Mucosa of stomach (tissue), 1 donor: ENCODE data around the gene CISTR.

ENCODE experiments used
- H3K27me3 ChIP-seq: one replicate; pipeline ENCODE4 v1.7.0; 2013; ENCODE audit warnings: mild to moderate bottlenecking, low read length; ENCODE audit not compliant: control insufficient read depth, insufficient read depth
- H3K36me3 ChIP-seq: one replicate; pipeline ENCODE4 v1.7.0; 2013; ENCODE audit warnings: low read length; ENCODE audit not compliant: control insufficient read depth, insufficient read depth
- H3K4me1 ChIP-seq: one replicate; pipeline ENCODE4 v1.7.0; 2013; ENCODE audit warnings: mild to moderate bottlenecking, low read length; ENCODE audit not compliant: control insufficient read depth, insufficient read depth
- H3K4me3 ChIP-seq: one replicate; pipeline ENCODE4 v1.7.0; 2013; ENCODE audit warnings: low read length
- H3K9ac ChIP-seq: one replicate; pipeline ENCODE4 v1.7.0; 2013; ENCODE audit warnings: mild to moderate bottlenecking, low read length, moderate library complexity
- H3K9me3 ChIP-seq: one replicate; pipeline ENCODE4 v1.7.0; 2013; ENCODE audit warnings: mild to moderate bottlenecking, low read length, moderate library complexity; ENCODE audit not compliant: control insufficient read depth
- donor health status: Pancreatic carcinoma.

The CISTR gene

DNA sequence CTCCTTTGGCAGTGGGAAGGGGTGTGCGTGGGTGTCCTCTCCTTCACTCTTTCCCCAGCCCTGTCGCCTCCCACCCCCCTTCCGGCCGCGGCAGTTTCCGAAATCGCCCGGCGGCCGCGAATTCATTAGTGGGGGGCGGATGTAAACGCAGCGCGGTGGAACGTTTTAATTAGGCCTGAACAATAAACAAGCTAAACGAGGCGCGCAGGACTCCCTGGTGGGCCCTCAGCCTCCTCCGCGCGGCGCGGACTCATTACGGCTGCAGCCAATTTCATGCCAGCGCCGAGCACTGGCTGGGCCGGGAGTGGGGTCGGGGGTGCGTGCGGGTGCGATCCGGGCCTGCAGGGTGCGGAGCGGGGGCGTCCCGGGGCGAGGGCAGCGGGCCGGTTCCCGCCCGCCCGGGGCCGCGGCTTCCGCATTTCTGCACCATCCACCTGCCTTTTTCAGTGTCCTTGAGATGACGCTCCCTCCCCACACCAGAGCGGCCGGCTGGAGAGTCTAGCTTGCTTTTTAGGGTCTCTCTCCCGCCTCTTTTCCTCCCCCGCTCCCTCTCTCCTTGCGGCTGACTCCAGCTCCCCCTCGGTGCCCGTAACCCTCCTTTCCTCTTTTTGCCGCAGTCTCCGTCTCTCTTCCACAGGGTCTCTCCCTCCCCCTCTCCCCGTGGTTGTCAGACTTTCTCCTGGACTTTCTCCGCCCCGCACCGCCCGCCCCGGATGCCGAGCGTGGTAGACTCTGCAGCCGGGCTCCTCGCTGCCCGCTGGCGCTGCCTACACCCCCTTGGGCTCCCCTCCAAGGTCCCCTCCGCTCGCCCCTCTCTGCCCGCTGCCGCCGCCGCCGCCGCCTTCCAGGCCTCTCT lies at the start of gene CISTR:
Gene CISTR, minus strand, starts transcription at position 644 of the 856 bp plus-strand sequence.
- no peaks in the 10 kb centered on the region for H3K9me3 ChIP-seq
- no peak within 1 kb of the TSS for H3K4me3 ChIP-seq
- no peaks in the 10 kb centered on the region for H3K36me3 ChIP-seq
- H3K4me1 ChIP-seq: no peaks in the 10 kb centered on the region
- H3K9ac ChIP-seq: no peak within 1 kb of the TSS
- H3K27me3 ChIP-seq: peaks cover 99% of the 10 kb centered on the region

DNA sequence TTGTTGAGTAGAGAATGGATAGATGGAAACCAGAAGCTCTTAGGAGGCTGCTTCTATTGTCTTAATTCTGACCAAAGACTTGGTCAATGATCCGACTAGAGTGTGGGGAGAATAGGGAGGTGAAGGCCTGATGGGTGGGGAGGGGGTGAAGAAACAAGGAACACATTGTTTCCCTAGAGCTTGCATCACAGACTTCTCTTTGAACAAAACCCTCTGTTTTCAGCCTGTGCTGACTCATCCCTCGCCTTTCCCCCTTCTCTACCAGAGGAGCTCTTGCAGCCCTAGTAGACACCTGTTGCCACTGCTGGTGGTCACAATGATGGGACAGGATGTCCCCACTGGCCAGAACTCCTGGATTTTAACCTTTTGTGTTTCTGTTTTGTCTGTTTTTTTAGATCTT lies 46.8 kb upstream of the CISTR start:
- H3K9me3 ChIP-seq: no peaks in the 10 kb centered on the region
- H3K27me3 ChIP-seq: peaks cover 64% of the 10 kb centered on the region
- no peaks in the 10 kb centered on the region for H3K4me1 ChIP-seq
- H3K36me3 ChIP-seq: no peaks in the 10 kb centered on the region
- no peak overlapping the region for H3K9ac ChIP-seq
- H3K4me3 ChIP-seq: no peak overlapping the region

- H3K36me3 ChIP-seq: no peaks in the 10 kb centered on the region
- no peaks in the 10 kb centered on the region for H3K4me1 ChIP-seq
- H3K9ac ChIP-seq: no peak overlapping the region
- no peak overlapping the region for H3K4me3 ChIP-seq
- H3K27me3 ChIP-seq: peaks cover 62% of the 10 kb centered on the region
- H3K9me3 ChIP-seq: no peaks in the 10 kb centered on the region
Measured at GRCh38 chr12:53795927-53796326, 44.1 kb upstream of the CISTR start.

DNA sequence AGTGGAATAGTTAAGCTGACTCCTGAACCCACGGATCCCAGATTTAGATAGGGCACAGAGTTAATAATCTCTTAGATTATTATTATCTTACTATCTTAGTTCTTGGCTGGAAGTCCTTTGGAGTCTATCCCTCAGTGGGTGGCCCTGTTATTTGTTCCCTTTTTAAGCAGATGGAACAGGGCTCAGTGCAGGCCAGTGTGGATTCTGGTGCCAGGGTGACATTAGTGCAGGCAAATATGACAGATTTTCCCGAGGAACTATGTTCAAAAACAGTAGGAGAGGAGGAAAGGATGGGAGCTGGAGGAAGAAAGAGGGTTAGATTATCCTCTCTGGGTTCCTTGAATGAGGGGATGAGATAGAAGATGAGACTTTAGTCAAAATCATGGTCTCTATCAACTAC lies 41.4 kb upstream of the CISTR start:
- Histone ChIP-seq H3K27me3 (peaks cover 59% of the 10 kb centered on the region), H3K9ac (no peak overlapping the region), H3K4me1 (no peaks in the 10 kb centered on the region), H3K36me3 (no peaks in the 10 kb centered on the region), H3K9me3 (no peaks in the 10 kb centered on the region), H3K4me3 (no peak overlapping the region)

DNA sequence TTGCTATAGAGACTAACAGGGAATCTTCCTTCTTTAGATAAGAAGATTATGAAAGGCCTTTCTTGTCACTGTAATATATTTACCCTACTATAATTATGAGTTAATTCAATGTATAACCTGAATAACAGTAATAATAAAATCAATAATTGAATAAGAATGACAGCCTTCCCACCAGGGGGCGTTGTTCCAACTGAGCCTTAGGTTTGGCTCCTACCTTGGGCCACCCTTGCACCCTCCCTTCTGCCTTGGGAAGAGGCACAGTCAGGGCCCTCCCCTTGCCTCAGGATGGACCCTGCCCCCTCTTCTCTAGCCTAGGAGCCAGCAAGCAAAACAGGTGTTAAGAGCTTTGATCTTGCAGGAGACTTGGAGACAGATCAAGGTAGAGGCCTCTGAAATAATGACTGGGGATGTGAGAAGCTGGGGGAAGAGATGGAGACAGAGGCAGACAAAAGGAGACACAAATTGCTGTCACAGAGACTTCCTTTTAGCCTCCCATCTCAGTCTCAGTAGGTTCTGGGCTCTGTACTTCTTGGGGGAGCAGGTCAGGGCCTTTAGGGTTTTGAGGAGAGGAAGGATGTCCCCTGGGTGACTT lies 40.1 kb upstream of the CISTR start:
- Histone ChIP-seq H3K9me3 (no peaks in the 10 kb centered on the region), H3K9ac (no peak overlapping the region), H3K36me3 (no peaks in the 10 kb centered on the region), H3K4me3 (no peak overlapping the region), H3K27me3 (peaks cover 58% of the 10 kb centered on the region), H3K4me1 (no peaks in the 10 kb centered on the region)

DNA sequence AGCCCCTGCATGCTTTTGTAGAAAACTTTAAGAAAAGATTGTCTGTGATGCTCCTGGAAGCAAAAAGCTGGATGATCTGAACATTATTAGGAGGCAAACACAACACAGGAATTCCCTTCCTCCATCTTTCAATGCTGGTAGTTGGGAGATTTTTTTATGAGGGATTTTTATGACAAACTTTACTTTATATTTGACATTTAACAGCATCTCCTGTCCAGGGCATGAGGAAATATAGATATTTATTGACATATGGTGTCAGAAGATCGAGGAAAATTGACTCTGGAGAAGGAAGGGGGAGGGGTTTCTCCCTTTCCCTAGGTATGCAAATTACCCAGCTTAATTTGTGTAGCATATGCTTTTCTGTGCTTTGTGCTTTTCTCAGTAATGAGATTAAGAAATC lies 37.8 kb upstream of the CISTR start:
- H3K4me1 ChIP-seq: no peaks in the 10 kb centered on the region
- H3K9ac ChIP-seq: no peak overlapping the region
- peaks cover 51% of the 10 kb centered on the region for H3K27me3 ChIP-seq
- no peak overlapping the region for H3K4me3 ChIP-seq
- no peaks in the 10 kb centered on the region for H3K9me3 ChIP-seq
- no peaks in the 10 kb centered on the region for H3K36me3 ChIP-seq

- Histone ChIP-seq H3K9me3 (no peaks in the 10 kb centered on the region), H3K36me3 (no peaks in the 10 kb centered on the region), H3K4me3 (no peak overlapping the region), H3K9ac (no peak overlapping the region), H3K4me1 (no peaks in the 10 kb centered on the region), H3K27me3 (peaks cover 51% of the 10 kb centered on the region)
Measured at GRCh38 chr12:53788892-53789291, 37.1 kb upstream of the CISTR start.

DNA sequence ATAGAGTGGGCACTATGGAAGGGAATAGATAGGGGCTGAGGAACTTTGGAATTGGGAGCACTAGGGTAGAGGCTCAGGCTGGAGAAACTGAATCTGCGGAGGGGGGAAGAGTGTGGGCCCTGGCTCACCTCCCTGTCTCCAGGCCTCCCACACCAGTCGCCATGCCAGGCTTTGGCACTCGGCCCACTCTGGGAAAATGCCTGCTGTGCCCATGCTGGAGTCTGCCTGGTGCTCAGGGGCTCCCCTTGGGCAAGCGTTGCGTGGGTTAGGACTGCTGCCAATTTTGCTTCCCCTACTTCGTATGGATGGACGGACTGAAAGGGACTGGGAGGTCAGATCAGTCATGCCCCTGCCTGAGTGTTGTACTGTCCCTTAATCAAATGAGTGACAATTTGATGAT lies 34.6 kb upstream of the CISTR start:
- H3K4me3 ChIP-seq: no peak overlapping the region
- H3K36me3 ChIP-seq: no peaks in the 10 kb centered on the region
- no peaks in the 10 kb centered on the region for H3K9me3 ChIP-seq
- no peak overlapping the region for H3K9ac ChIP-seq
- no peaks in the 10 kb centered on the region for H3K4me1 ChIP-seq
- peaks cover 54% of the 10 kb centered on the region for H3K27me3 ChIP-seq

DNA sequence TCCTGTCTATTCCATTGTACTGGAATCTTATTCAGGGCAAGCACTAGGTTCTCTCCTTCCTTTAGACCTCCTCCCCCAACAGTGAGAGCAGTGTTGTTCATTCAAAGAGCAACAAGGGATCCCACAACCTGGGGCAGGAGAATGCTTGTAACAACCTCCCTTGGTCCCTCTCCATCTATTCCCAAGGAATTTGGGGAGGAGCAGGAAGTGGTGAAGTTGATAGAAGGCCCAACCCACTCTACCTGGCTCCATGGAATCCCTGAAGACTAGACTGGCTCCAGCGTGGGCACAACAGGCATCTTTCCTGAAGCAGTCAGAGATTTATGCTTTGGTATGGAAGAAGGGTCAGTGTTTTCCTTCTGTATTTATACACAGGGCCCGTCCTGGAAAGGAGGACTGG lies 33.4 kb upstream of the CISTR start:
- Histone ChIP-seq H3K4me3 (no peak overlapping the region), H3K9ac (no peak overlapping the region), H3K9me3 (no peaks in the 10 kb centered on the region), H3K27me3 (peaks cover 65% of the 10 kb centered on the region), H3K4me1 (no peaks in the 10 kb centered on the region), H3K36me3 (no peaks in the 10 kb centered on the region)

- no peak overlapping the region for H3K9ac ChIP-seq
- no peaks in the 10 kb centered on the region for H3K4me1 ChIP-seq
- no peaks in the 10 kb centered on the region for H3K9me3 ChIP-seq
- H3K27me3 ChIP-seq: peaks cover 82% of the 10 kb centered on the region
- H3K4me3 ChIP-seq: no peak overlapping the region
- H3K36me3 ChIP-seq: no peaks in the 10 kb centered on the region
Measured at GRCh38 chr12:53782093-53782703, 30.4 kb upstream of the CISTR start.

DNA sequence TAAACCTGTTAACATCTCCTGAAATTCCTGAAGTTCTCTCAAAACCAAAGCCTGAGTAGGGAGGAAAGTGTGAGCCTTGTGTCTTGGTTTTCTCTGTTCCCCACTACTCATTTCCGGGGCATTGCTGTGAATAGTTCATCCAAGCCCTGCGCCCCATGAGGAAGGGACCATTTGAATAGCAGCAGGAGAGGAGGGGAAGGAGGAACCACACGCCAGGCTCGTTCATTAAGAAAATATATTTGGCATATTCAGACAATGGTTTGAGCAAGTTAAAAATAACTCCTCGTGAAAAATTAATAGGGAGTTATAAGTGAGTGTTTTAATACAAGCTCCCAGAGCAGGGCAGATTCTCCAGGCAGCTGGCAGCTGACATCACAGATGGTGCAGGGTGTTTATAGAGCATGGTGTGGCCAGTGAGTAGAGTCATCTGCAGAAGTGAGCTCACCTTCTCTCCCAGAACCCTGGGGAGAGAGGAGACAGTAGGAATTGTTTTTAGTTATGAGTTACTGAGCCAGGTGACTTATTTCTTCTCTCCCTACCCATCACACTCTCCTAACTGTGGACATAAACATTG lies 29.5 kb upstream of the CISTR start:
- no peaks in the 10 kb centered on the region for H3K9me3 ChIP-seq
- H3K9ac ChIP-seq: no peak overlapping the region
- peaks cover 87% of the 10 kb centered on the region for H3K27me3 ChIP-seq
- H3K4me3 ChIP-seq: no peak overlapping the region
- no peaks in the 10 kb centered on the region for H3K36me3 ChIP-seq
- H3K4me1 ChIP-seq: no peaks in the 10 kb centered on the region

DNA sequence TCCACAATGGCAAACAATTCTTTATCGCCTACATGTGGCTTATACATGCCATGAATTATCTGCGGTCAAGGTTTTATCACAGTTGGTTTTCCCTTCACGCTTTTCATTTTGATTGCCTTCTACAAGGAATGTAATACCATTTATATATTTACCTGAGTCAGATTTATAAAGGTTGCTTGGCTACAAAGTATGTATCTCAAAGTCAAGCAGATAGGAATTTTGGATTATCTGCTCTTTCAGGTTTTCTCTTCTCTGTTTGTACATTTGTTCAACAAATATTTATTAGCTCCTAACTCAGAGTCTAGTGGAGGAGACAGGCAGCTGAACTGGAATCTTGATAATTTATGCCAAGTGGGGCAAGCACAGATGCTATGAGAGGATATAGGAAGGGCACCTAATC lies 28.5 kb upstream of the CISTR start:
- H3K36me3 ChIP-seq: no peaks in the 10 kb centered on the region
- no peak overlapping the region for H3K9ac ChIP-seq
- H3K4me1 ChIP-seq: no peaks in the 10 kb centered on the region
- no peaks in the 10 kb centered on the region for H3K9me3 ChIP-seq
- H3K27me3 ChIP-seq: peaks cover 90% of the 10 kb centered on the region
- no peak overlapping the region for H3K4me3 ChIP-seq
